Lung microvascular endothelial cell (primary cell): ENCODE data around the gene ABCF2. TPM values are rescaled to one million over a fixed set of nuclear protein-coding genes. Genes with fewer than 3 reads are reported as not detected.

ENCODE experiments used
- DNase-seq, 2 donors: peaks; one replicate each; pipeline versions ENCODE4 v3.0.0 to v3.0.0-alpha.2; 2010; ENCODE audit warnings: low read depth in 2 of 2
- total RNA-seq: library from RNA; depleted of rRNA; stranded (reverse); fragments of >200 nt; gene quantifications from 2 replicates; pipeline ENCODE4 v1.2.1, GENCODE V29; 2014

Gene ABCF2
- total RNA-seq: 37.0 and 39.5 TPM in 2 replicates

- DNase-seq: peak; percentile 99
Observed at GRCh38 chr7:151226875-151227782, at the start of gene ABCF2. Gene ABCF2 (minus strand): TSS chr7:151227205. CDS start chr7:151226458, 747 bp downstream.

- DNase-seq: no peak
Observed at GRCh38 chr7:151275813-151276577, 49.0 kb upstream of the ABCF2 start.

GRCh38 chr7:151274936-151275812 lies 48.2 kb upstream of the ABCF2 start:
- no peak for DNase-seq

GRCh38 chr7:151274396-151274795 lies 47.4 kb upstream of the ABCF2 start:
- DNase-seq: no peak

- DNase-seq: no peak
Observed at GRCh38 chr7:151273651-151274390, 46.8 kb upstream of the ABCF2 start.

GRCh38 chr7:151272877-151273276 lies 45.9 kb upstream of the ABCF2 start:
- no peak for DNase-seq

- no peak for DNase-seq
Observed at GRCh38 chr7:151272405-151272804, 45.4 kb upstream of the ABCF2 start.

GRCh38 chr7:151271699-151272355 lies 44.8 kb upstream of the ABCF2 start:
- DNase-seq: peak; percentile 12 to 62

GRCh38 chr7:151269511-151269910 lies 42.5 kb upstream of the ABCF2 start:
- no peak for DNase-seq

GRCh38 chr7:151265351-151265931 lies 38.4 kb upstream of the ABCF2 start:
- no peak for DNase-seq

- DNase-seq: no peak
Observed at GRCh38 chr7:151264615-151265014, 37.6 kb upstream of the ABCF2 start.

- no peak for DNase-seq
Observed at GRCh38 chr7:151261529-151261928, 34.5 kb upstream of the ABCF2 start.

GRCh38 chr7:151260883-151261282 lies 33.9 kb upstream of the ABCF2 start:
- no peak for DNase-seq

GRCh38 chr7:151260471-151260870 lies 33.5 kb upstream of the ABCF2 start:
- DNase-seq: no peak

- no peak for DNase-seq
Observed at GRCh38 chr7:151257990-151258389, 31.0 kb upstream of the ABCF2 start.

GRCh38 chr7:151256410-151257045 lies 29.5 kb upstream of the ABCF2 start:
- no peak for DNase-seq

- no peak for DNase-seq
Observed at GRCh38 chr7:151255390-151255789, 28.4 kb upstream of the ABCF2 start.

- DNase-seq: no peak
Observed at GRCh38 chr7:151254851-151255250, 27.8 kb upstream of the ABCF2 start.

GRCh38 chr7:151254316-151254715 lies 27.3 kb upstream of the ABCF2 start:
- DNase-seq: no peak
